Measurements from ENCODE around the gene ST8SIA5.

Gene ST8SIA5

GRCh38 chr18:46693996-46694395 lies 62.9 kb downstream of the ST8SIA5 start (continued):
- TF ChIP-seq ISL1 (CRISPR knock-in tag; IDR thresholded peaks at IDR 0.05), result no peak

- TF ChIP-seq TOX (CRISPR knock-in tag; IDR thresholded peaks at IDR 0.05; ENCODE audit: borderline replicate concordance), result no peak
- TF ChIP-seq ZNF70 (CRISPR knock-in tag; IDR thresholded peaks at IDR 0.05), result no peak
- no peak for TF ChIP-seq BACH2 (CRISPR knock-in tag; IDR thresholded peaks at IDR 0.05; ENCODE audit: borderline replicate concordance)
- TF ChIP-seq SNAI2 (CRISPR knock-in tag; IDR thresholded peaks at IDR 0.05), result no peak
- no peak for TF ChIP-seq CSRNP3 (CRISPR knock-in tag; IDR thresholded peaks at IDR 0.05)
- TF ChIP-seq ARNTL (CRISPR knock-in tag; IDR thresholded peaks at IDR 0.05; ENCODE audit: borderline replicate concordance, low read depth), result no peak
- no peak for TF ChIP-seq CSDC2 (CRISPR knock-in tag; IDR thresholded peaks at IDR 0.05)
- TF ChIP-seq PATZ1 (CRISPR knock-in tag; IDR thresholded peaks at IDR 0.05; ENCODE audit: borderline replicate concordance), result no peak
- TF ChIP-seq TCF4 (CRISPR knock-in tag; IDR thresholded peaks at IDR 0.05; ENCODE audit: borderline replicate concordance), result no peak
- no peak for TF ChIP-seq PPARA (CRISPR knock-in tag; IDR thresholded peaks at IDR 0.05; ENCODE audit: borderline replicate concordance)
- TF ChIP-seq ISL1 (CRISPR knock-in tag; IDR thresholded peaks at IDR 0.05), result no peak
- TF ChIP-seq CREB5 (CRISPR knock-in tag; IDR thresholded peaks at IDR 0.05; ENCODE audit: low read depth), result no peak
- no peak for TF ChIP-seq TSHZ2 (CRISPR knock-in tag; IDR thresholded peaks at IDR 0.05)
- TF ChIP-seq ZFP3 (CRISPR knock-in tag; IDR thresholded peaks at IDR 0.05), result no peak
- TF ChIP-seq ZFP30 (CRISPR knock-in tag; IDR thresholded peaks at IDR 0.05), result no peak
- TF ChIP-seq ZC3H10 (CRISPR knock-in tag; IDR thresholded peaks at IDR 0.05), result no peak
- no peak for ATAC-seq
These were observed 67.9 kb downstream of the ST8SIA5 start for GRCh38 chr18:46688853-46689525.

- TF ChIP-seq RARB (CRISPR knock-in tag; IDR thresholded peaks at IDR 0.05) (no peak), POU6F1 (CRISPR knock-in tag; IDR thresholded peaks at IDR 0.05; ENCODE audit: borderline replicate concordance, low read depth) (no peak), SNAI2 (CRISPR knock-in tag; IDR thresholded peaks at IDR 0.05) (no peak), GLIS3 (CRISPR knock-in tag; IDR thresholded peaks at IDR 0.05) (no peak), PATZ1 (CRISPR knock-in tag; IDR thresholded peaks at IDR 0.05; ENCODE audit: borderline replicate concordance) (no peak)
- ATAC-seq, result no peak
These were observed 70.7 kb downstream of the ST8SIA5 start for GRCh38 chr18:46686186-46686585.

All from SK-N-SH treated with all-trans-retinoic acid at 6 μM for 48 hours (cell line).